ENCODE results near the gene SLC7A6.

DNA sequence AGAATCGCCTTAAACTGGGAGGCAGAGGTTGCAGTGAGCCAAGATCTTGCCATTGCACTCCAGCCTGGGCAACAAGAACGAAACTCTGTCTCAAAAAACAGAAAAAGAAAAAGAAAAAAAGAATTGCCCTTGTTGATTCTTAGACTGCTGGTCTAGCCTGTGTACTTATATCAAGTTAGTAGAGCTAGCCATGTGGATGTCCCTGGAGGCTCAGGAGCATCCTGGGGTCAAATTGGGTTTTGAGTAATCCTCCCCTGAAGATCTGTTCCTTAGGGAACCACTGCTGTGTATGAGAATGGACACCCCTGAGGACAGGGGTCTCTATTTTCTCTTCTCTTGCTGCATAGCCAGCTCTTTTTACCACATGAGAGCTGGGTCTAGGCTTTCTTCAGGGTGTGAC is 24.9 kb downstream of the SLC7A6 start:
- TF ChIP-seq SP1 (IDR thresholded peaks at IDR 0.05; ENCODE audit: low read depth) (no peak), ATF3 (IDR thresholded peaks at IDR 0.05) (no peak)
- TF ChIP-seq, protein P1, sequence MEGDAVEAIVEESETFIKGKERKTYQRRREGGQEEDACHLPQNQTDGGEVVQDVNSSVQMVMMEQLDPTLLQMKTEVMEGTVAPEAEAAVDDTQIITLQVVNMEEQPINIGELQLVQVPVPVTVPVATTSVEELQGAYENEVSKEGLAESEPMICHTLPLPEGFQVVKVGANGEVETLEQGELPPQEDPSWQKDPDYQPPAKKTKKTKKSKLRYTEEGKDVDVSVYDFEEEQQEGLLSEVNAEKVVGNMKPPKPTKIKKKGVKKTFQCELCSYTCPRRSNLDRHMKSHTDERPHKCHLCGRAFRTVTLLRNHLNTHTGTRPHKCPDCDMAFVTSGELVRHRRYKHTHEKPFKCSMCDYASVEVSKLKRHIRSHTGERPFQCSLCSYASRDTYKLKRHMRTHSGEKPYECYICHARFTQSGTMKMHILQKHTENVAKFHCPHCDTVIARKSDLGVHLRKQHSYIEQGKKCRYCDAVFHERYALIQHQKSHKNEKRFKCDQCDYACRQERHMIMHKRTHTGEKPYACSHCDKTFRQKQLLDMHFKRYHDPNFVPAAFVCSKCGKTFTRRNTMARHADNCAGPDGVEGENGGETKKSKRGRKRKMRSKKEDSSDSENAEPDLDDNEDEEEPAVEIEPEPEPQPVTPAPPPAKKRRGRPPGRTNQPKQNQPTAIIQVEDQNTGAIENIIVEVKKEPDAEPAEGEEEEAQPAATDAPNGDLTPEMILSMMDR (IDR thresholded peaks at IDR 0.05 in 2 of 3, conservative IDR thresholded peaks at IDR 0.05 in 1 of 3; ENCODE audit: borderline replicate concordance in 1 of 3, insufficient read depth in 1 of 3, low read depth in 2 of 3, low read length in 2 of 3), result no peak

Measured in HCT116 (cell line).